GM12892 (cell line): ENCODE data around the gene PTPRN2.

Experiments
- POLR2A ChIP-seq: IDR thresholded peaks from 2 replicates; pipeline ENCODE4 v1.6.1; 2011; ENCODE audit warnings: low read depth, low read length, control low read depth
- TAF1 ChIP-seq: IDR thresholded peaks from 2 replicates; pipeline ENCODE4 v1.6.1; 2011; ENCODE audit warnings: low read depth, mild to moderate bottlenecking, control low read depth, low read length, borderline replicate concordance

GRCh38 chr7:158275711-158276413 lies 311.8 kb downstream of the PTPRN2 start:
- TF ChIP-seq TAF1 (no peak), POLR2A (no peak)
